Upper lobe of left lung (tissue), 6 donors: ENCODE data around the gene IL10RA. TPM values are rescaled to one million over a fixed set of nuclear protein-coding genes. Genes with fewer than 3 reads are reported as not detected.

Experiments used
- ATAC-seq, 2 donors: fragments of 200-7000 bp; cut with Tn5 transposase; one replicate each; pipeline ENCODE4 v1.9.1; 2022; ENCODE audit warnings: mild to moderate bottlenecking in 2 of 2, moderate library complexity in 2 of 2; ENCODE audit not compliant: low FRiP score in 2 of 2
- DNase-seq, 2 donors: peaks; one replicate each; pipeline ENCODE4 v3.0.0-alpha.2; 2019 to 2020
- H3K27ac ChIP-seq, 4 donors: fragments of 200-600 bp; sonication (generic); one replicate each; pipeline ENCODE4 v1.5.1; 2016 to 2019
- H3K27me3 ChIP-seq, 4 donors: fragments of 200-600 bp; sonication (generic); one replicate each; pipeline ENCODE4 v1.5.1; 2017 to 2019
- H3K36me3 ChIP-seq, 4 donors: fragments of 200-600 bp; sonication (generic); one replicate each; pipeline ENCODE4 v1.5.1; 2016 to 2019
- H3K4me1 ChIP-seq, 4 donors: fragments of 200-600 bp; sonication (generic); one replicate each; pipeline ENCODE4 v1.5.1; 2018 to 2019
- H3K4me3 ChIP-seq, 4 donors: fragments of 200-600 bp; sonication (generic); one replicate each; pipeline ENCODE4 v1.5.1; 2017 to 2019; ENCODE audit warnings: mild to moderate bottlenecking in 2 of 4, moderate library complexity in 1 of 4
- H3K9me3 ChIP-seq, 4 donors: fragments of 200-600 bp; sonication (generic); one replicate each; pipeline ENCODE4 v1.5.1; 2018 to 2019
- EP300 ChIP-seq, 4 donors: sonication (generic); formaldehyde crosslinking; IDR thresholded peaks; one replicate each; pipeline ENCODE4 v1.5.1; 2017; ENCODE audit warnings: antibody characterized with exemption in 4 of 4, control low read depth in 2 of 4
- POLR2A ChIP-seq, 4 donors: fragments of 450-650 bp; IDR thresholded peaks; one replicate each; pipeline ENCODE4 v1.5.1; 2016 to 2017; ENCODE audit warnings: antibody characterized with exemption in 4 of 4, mild to moderate bottlenecking in 2 of 4
- POLR2AphosphoS5 ChIP-seq, 2 donors: sonication (generic); formaldehyde crosslinking; IDR thresholded peaks; one replicate each; pipeline ENCODE4 v1.5.1; 2017; ENCODE audit warnings: antibody characterized with exemption in 2 of 2
- WGBS, 2 donors: methylation state at CpG; one replicate each; pipeline ENCODE4 v1.1.5; 2017 to 2018; 5-methylcytosine and 5-hydroxymethylcytosine counted together
- total RNA-seq, 6 donors: library from RNA; depleted of rRNA in 4 of 6; stranded (reverse); fragments of >200 nt in 4 of 6; gene quantifications; one replicate each; pipeline versions ENCODE4 v1.1.0 to v1.2.1, GENCODE V29; 2016 to 2021
- TF ChIP-seq, protein P1 (sequence below), 6 experiments: fragments of 450-650 bp in 4 of 6; fragments of 200-600 bp in 2 of 6; sonication (generic) in 2 of 6; IDR thresholded peaks; one replicate each; pipeline ENCODE4 v1.5.1; 2016 to 2019; ENCODE audit warnings: antibody characterized with exemption in 6 of 6
- donor health status: DM: no; HTN: no; CAD: no; lungs with moderate emphysema.
- donor health status: DM: no; HTN: yes; CAD: no; lungs with severe emphysema.

IL10RA gene
- total RNA-seq, 6 donors from 2014 or later: 30.7 to 139 (median 46.1) TPM

DNA sequence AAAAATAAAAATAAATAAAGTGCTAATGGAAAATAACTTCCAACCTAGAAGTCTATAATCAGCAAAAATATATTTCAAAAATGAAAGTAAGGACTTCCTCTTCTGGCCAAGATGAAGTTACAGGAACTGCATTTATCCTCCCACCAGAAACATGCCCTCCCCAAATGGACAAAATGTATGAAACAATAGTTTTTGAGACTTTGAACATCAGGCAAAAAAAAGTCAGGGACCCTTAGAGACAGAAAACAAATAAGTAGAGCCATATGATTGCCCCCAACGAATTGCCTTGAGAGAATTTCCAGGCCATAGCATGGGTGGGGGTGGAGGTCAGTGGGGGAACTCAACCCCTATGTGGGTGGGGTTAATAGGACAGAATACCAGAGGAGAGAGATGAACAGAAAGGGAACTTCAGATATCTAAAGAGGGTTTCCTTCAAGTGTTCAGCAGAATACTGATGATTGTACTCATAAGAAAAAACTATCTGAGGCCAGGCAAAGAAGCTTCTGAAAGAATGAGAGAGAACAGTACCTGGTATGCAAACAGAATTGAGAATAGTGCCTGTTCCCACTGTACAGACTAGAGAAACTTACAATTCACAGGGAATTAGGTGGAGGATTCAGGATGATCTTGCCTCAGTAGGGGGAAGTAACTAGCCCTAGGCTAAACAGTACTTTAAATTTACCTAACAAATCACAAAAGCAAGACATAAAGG is 26.6 kb upstream of the IL10RA start:
- Histone ChIP-seq H3K9me3 (no peaks in the 10 kb centered on the region), H3K27me3 (no peaks in the 10 kb centered on the region), H3K4me1 (no peaks in the 10 kb centered on the region), H3K36me3 (no peaks in the 10 kb centered on the region), H3K27ac (peak overlapping the region in 2 of 4 donors; percentile 16 to 30), H3K4me3 (no peak overlapping the region)
- peak in 1 of 2 donors; percentile 67 for ATAC-seq
- no peak for DNase-seq
- TF ChIP-seq, protein P1, sequence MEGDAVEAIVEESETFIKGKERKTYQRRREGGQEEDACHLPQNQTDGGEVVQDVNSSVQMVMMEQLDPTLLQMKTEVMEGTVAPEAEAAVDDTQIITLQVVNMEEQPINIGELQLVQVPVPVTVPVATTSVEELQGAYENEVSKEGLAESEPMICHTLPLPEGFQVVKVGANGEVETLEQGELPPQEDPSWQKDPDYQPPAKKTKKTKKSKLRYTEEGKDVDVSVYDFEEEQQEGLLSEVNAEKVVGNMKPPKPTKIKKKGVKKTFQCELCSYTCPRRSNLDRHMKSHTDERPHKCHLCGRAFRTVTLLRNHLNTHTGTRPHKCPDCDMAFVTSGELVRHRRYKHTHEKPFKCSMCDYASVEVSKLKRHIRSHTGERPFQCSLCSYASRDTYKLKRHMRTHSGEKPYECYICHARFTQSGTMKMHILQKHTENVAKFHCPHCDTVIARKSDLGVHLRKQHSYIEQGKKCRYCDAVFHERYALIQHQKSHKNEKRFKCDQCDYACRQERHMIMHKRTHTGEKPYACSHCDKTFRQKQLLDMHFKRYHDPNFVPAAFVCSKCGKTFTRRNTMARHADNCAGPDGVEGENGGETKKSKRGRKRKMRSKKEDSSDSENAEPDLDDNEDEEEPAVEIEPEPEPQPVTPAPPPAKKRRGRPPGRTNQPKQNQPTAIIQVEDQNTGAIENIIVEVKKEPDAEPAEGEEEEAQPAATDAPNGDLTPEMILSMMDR (IDR thresholded peaks at IDR 0.05): no peak
- TF ChIP-seq POLR2AphosphoS5 (IDR thresholded peaks at IDR 0.05) (no peak), POLR2A (IDR thresholded peaks at IDR 0.05) (no peak), EP300 (IDR thresholded peaks at IDR 0.05) (no peak)
- WGBS, 2 donors: 80% methylated on average over 1 of the region's 1 CpG

DNA sequence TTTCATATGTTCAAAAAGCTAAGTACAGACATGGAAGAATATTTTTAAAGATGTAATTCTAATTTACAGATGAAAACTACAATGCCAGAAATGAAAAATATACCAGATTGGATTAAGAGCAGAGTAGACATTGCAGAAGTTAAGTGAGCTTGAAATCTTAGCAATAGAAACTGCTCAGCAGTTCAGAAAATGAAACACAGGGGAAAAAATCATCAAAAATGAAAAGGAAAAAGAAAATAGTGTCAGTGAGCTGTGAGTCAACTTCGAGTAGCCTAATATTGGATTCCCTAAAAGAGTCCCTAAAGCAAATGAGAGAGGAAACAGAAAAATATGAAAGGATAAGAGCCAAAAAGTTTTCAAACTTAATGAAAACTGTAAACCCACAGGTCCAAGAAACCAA is 25.8 kb upstream of the IL10RA start:
- no peaks in the 10 kb centered on the region for H3K27me3 ChIP-seq
- H3K27ac ChIP-seq: no peak overlapping the region
- H3K36me3 ChIP-seq: no peaks in the 10 kb centered on the region
- DNase-seq: no peak
- H3K9me3 ChIP-seq: no peaks in the 10 kb centered on the region
- ATAC-seq: no peak
- no peak overlapping the region for H3K4me3 ChIP-seq
- no peaks in the 10 kb centered on the region for H3K4me1 ChIP-seq
- no peak for TF ChIP-seq POLR2AphosphoS5 (IDR thresholded peaks at IDR 0.05)
- TF ChIP-seq POLR2A (IDR thresholded peaks at IDR 0.05): no peak
- TF ChIP-seq EP300 (IDR thresholded peaks at IDR 0.05): no peak
- TF ChIP-seq, protein P1 (IDR thresholded peaks at IDR 0.05): no peak
- WGBS, 2 donors: 64 to 72% methylated on average over 1 of the region's 1 CpG

DNA sequence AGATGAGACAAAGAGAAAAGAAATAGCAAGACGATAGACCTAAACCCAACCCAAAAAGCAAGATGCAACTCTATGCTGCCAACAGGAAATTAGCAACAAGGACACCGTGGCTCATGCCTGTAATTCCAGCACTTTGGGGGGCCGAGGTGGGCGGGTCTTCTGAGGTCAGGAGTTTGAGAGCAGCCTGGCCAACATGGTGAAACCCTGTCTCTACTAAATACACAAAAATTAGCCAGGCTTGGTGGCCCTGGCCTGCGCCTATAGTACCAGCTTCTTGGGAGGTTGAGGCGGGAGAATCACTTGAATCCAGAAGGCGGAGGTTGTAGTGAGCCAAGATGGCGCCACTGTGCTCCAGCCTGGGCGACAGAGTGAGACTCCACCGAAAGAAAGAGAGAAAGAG is 24.3 kb upstream of the IL10RA start:
- Histone ChIP-seq H3K9me3 (no peaks in the 10 kb centered on the region), H3K27me3 (no peaks in the 10 kb centered on the region), H3K36me3 (no peaks in the 10 kb centered on the region), H3K4me3 (no peak overlapping the region), H3K27ac (no peak overlapping the region), H3K4me1 (peaks cover 0 to 4% (median 0%) of the 10 kb centered on the region in 4 donors)
- ATAC-seq: no peak
- TF ChIP-seq, protein P1 (IDR thresholded peaks at IDR 0.05): no peak
- 87 to 90% methylated on average over 10 of the region's 10 CpGs for WGBS, 2 donors
- no peak for DNase-seq

DNA sequence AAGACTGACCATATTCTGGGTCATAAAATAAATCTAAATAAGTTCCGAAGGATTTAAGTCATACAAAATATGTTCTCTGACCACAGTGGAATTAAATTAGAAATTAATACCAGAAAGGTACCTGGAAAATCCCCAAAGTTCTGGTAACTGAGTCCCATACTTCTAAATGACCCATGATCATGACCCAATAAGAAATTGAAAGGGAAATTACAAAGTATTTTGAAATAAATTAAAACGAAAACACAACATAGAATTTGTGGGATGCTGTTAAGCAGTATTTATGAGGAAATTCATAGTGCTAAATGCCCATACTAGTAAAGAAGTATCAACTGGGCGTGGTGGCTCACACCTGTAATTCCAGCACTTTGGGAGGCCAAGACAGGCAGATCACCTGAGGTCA is 23.4 kb upstream of the IL10RA start:
- DNase-seq (no peak), ATAC-seq (no peak)
- Histone ChIP-seq H3K27me3 (no peaks in the 10 kb centered on the region), H3K27ac (no peak overlapping the region), H3K4me1 (peaks cover 0 to 5% (median 0%) of the 10 kb centered on the region in 4 donors), H3K9me3 (no peaks in the 10 kb centered on the region), H3K4me3 (no peak overlapping the region), H3K36me3 (no peaks in the 10 kb centered on the region)
- TF ChIP-seq POLR2A (IDR thresholded peaks at IDR 0.05): no peak
- TF ChIP-seq, protein P1 (IDR thresholded peaks at IDR 0.05): no peak
- no peak for TF ChIP-seq EP300 (IDR thresholded peaks at IDR 0.05)
- no peak for TF ChIP-seq POLR2AphosphoS5 (IDR thresholded peaks at IDR 0.05)
- WGBS, 2 donors: 91 to 94% methylated on average over 3 of the region's 3 CpGs

DNA sequence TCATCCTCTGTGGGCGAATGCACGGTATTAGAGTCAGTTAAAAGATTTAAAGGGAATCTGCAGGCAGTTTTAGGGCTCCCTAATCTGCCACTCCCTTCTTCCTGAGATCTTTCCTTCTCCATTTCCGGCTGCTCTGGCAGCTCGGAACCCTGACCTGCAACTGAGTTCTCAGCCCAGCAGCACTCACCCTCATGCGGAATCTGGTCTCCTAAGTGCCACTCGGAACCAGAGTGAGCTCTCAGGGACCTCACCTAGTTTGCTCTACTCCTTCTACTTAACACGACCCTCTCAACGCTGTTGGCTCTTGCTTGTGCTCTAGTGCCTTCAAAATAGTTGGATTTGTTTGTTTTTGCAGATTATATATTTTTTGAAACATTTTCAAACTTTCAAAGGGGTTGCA is 19.3 kb upstream of the IL10RA start:
- Histone ChIP-seq H3K27ac (no peak overlapping the region), H3K36me3 (no peaks in the 10 kb centered on the region), H3K4me1 (peaks cover 6 to 20% (median 9%) of the 10 kb centered on the region in 4 donors), H3K27me3 (no peaks in the 10 kb centered on the region), H3K4me3 (no peak overlapping the region), H3K9me3 (no peaks in the 10 kb centered on the region)
- TF ChIP-seq, protein P1 (IDR thresholded peaks at IDR 0.05): no peak
- no peak for TF ChIP-seq POLR2AphosphoS5 (IDR thresholded peaks at IDR 0.05)
- no peak for TF ChIP-seq POLR2A (IDR thresholded peaks at IDR 0.05)
- no peak for TF ChIP-seq EP300 (IDR thresholded peaks at IDR 0.05)
- WGBS, 2 donors: 59 to 81% methylated on average over 8 of the region's 8 CpGs
- ATAC-seq (peak; percentile 38 to 82), DNase-seq (peak in 1 of 2 donors; percentile 40)
